TTC549 (cell line): ENCODE data around the gene GBX2.

Source experiments
- FAIRE-seq: peaks from 2 replicates; lab custom pipeline; 2012; peaks lifted over from hg19 to GRCh38; lab: Jason Lieb, UNC

The GBX2 gene

DNA sequence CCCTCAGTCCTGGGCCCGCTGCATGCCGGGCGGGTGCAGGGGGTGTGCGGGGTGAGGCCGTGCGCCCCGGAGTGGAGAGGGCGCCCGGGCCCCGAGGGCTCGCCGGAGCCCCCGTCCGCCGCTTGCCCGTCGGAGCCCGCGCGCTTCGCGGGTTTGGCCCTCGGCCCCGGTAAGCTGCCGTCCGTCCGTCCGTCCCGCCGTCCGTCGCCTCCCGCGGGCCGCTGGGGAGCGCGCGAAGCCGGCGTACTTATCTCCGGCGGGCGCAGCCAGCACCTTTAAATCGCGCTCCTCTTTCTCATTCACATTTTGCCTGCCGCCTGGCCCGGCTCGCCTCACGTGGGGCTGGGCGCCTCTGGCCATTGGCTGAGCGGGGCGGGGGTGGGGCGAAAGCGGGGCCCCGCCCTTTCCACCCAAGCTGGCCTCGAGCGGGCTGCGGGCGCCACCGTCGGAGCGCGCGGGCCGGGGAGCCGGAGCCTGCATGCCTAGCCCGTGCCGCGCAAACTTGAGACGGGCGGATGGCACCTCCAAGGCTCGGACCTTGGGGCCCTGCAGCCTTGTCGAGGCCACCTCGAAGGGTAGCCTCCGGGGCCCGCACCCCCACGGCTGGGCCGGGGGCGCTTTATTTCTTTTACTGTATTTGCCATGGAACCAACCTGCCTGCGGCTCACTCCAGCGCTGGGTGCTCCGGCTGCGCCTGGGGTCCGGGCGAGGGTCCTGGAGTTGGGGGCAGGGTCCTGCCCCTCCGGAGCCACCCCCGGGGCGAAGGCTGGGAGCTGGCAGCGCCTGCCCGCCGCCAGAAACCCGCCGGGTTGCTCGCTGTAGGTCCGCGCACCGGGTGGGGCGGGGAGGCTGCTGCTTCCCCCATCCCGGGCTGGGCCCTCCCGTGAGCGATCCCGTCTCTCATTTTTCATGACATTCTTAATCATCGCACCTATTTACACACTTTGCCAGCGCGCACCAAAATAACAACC lies at the start of gene GBX2:
Gene GBX2 (minus strand): TSS at position 277 of the 971 bp plus-strand sequence. CDS start 415 bp downstream, outside the sequence.
- FAIRE-seq = no peak

DNA sequence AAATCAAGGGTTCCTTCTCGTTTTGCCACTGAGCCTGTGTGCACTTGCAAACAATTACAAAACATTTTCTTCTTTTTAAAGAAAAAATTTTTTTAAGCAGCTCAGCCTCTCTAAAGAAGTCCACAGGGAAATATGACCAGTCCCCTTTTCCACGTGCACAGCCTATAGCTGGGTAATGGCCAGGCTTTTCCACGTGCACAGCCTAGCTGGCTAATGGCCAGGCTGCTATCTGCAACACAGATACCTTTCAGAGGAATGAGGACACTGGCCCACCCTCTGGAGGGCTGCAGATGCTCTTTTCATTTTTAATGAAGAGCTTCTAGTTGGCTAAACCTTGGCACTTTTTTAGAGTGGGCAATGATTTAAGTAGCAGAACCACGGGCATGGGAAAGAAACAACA lies 49.7 kb upstream of the GBX2 start:
- FAIRE-seq = no peak

- no peak for FAIRE-seq
Measured at GRCh38 chr2:236216711-236217110, 48.5 kb upstream of the GBX2 start.

DNA sequence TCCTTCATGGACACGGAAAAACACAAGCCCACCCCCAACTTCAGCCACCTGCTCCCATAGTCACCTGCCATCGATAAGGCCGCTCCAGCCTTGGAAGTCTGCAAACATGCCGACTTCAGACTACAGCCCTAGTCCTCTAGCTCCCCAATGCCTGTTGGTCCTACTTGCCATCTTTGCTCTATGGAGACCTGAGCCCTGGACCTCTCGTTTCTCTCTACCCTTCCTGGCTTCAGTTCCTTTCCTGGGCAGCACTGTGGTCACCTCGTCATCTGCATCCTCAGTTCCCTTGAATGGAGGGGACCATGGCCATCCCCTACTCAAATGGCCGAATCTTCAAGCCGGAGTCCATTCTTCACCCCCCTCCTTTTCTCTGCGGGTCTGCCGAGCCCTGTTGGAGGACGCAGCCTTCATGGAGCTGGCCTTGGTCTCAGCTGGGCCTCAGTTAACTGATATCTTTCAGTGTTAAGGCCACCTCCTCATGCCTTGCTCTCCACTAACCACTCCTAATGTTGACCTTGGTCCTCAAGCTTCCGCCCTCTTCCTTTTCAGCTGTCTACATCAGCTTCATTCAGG lies 47.7 kb upstream of the GBX2 start:
- FAIRE-seq = no peak

DNA sequence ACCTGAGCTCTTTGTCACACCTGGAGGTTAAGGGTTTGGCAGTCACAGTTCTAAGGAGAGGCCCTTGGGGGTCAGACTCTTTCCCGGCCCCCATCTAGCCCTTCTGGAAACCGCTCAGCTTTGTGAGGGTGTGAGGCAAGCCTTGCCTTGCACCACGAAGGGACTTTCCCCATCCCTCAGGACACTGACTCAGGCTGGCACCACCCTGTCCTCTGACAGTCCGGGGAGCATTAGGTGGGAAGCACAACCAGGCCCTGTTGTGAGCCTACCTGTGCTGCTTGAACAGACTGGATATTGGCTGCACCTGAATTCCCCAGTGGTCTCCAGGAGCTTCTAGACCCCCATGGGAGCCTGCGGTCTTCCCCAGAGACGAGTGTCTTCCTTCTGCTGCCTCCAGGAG lies 47.0 kb upstream of the GBX2 start:
- FAIRE-seq = no peak

DNA sequence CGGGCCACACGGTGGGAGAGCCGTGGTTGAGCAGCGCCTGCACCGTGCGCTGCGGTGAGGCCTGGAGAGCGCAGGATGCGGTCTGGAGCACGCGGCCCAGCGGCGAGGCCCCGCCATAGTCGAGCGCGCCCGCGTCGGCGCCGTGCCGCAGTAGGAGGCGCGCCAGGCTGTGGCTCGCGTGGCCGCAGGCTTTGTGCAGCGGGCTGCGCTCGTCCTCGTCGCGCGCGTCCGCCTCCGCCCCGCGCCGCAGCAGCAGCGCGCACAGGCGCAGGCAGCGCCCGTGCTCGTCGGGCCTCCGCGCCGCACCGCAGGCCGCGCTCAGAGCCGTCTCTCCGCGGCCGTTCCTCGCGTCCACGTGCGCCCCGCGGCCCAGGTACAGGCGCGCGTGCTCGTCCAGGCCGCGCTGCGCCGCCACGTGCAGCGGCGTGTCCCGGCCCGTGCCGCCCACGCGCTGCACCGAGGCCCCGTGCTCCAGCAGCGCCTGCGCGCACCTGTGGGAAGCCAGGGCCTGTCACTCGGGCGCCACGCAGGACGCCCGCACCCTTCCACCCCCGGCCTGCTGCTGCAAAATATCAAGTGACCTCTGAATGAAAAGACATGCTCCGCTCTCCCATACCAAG lies 46.3 kb upstream of the GBX2 start:
- no peak for FAIRE-seq

DNA sequence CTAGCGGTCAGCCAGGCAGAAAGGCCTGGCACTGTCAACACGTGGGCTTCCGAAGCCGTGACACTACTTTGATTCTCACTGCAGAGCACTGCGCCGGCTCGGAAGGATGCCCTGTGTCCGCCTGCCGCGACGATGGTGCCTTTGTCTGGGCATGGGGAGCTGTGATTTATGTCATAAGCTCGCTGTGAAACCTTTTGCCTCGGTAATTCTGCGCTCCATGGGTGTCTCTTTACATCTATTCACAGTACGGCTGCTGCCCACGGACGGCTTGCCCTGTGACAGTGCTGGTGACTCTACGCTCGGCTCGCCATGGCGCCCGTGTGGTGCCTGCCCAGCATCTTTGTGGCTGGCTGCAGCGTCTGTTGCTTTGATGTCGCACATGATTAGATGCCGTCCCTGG lies 43.1 kb upstream of the GBX2 start:
- no peak for FAIRE-seq

DNA sequence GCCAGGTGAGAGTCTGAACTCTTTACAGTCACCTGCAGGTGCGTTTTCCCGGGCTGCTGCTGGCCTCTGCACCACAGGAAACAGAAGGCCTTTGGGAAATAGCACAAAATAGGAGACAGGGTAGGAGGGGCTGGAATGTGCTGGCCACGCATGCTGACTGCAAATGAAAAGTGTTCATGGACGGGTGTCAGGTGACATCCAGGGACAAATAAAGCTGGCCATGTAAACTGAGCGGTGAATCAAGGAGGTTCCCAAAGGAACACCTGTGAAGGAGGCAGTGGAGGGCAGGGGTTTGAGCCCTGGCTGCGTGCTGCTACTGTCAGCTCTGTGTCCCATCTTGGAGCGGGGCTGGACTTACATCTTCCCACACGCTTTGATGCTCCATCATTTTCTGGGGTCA lies 42.4 kb upstream of the GBX2 start:
- FAIRE-seq = no peak

- FAIRE-seq = no peak
Measured at GRCh38 chr2:236209996-236210395, 41.8 kb upstream of the GBX2 start.

- FAIRE-seq = no peak
Measured at GRCh38 chr2:236209535-236209934, 41.3 kb upstream of the GBX2 start.

DNA sequence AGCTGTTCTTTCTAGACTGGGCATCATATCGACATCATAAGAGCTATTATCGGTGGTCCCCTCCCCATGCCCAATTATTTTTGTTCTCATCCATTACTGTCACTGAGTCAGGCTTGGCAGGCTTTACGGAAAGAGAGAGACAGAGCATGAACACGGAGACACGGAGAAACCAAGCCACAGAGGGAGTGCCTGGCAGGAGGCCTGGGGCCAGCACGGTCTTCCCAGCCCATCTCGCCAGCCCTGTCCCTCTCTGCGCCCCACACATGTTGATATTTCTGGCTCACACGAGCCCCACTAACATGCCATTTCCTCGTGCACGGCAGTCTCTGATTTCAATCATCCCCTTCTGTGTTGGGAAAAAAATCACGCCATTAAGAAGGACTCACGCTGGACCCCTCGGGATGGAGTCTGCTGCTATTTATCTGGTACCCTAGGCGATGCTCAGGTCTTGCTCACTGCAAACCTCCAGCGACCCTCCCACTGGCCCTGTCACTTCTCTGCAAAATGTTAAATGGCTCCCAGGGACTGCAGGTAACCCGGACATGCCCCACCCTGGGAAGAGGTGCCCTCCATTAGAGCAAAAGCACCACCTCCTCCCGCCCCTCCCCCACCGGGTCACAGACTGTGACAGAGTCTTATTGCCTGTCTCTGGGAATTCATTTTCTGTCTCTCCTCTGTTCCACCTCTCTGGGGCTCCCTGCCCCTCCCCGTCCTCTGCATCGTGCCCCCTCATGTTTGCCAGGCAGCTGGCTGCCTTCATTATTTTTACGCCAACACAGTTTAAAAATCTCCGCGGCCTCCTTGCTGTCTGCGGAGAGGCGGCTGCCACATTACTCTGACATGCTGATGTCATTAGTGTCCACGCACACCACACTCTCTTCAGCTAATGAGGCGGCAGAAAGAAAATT lies 40.1 kb upstream of the GBX2 start:
- FAIRE-seq = no peak

GRCh38 chr2:236207472-236207871 lies 39.3 kb upstream of the GBX2 start:
- FAIRE-seq = no peak

GRCh38 chr2:236205867-236206645 lies 37.9 kb upstream of the GBX2 start:
- no peak for FAIRE-seq

GRCh38 chr2:236204953-236205352 lies 36.8 kb upstream of the GBX2 start:
- FAIRE-seq = no peak

DNA sequence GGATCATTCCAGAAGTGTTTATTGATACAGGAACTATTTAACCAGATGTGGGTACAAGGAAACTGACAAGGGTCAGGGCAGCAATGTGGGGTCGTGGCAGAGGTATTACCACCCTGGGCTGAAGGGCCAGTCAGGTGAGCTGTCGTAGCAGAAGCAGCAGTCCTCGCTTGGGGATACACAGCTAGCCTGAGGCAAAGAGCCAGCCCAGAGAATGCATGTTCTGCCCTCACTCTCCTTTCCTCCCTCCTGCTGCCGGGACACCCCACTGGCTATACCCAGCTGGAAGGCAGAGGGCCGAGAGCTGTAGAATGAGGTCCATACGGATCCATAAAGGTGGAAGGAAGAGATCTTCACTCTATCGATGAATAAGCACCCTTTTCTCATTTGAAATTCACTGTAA lies 32.2 kb upstream of the GBX2 start:
- FAIRE-seq = no peak

- no peak for FAIRE-seq
Measured at GRCh38 chr2:236196366-236196765, 28.2 kb upstream of the GBX2 start.

- FAIRE-seq = no peak
Measured at GRCh38 chr2:236195726-236196125, 27.5 kb upstream of the GBX2 start.

- FAIRE-seq = no peak
Measured at GRCh38 chr2:236194786-236195185, 26.6 kb upstream of the GBX2 start.

DNA sequence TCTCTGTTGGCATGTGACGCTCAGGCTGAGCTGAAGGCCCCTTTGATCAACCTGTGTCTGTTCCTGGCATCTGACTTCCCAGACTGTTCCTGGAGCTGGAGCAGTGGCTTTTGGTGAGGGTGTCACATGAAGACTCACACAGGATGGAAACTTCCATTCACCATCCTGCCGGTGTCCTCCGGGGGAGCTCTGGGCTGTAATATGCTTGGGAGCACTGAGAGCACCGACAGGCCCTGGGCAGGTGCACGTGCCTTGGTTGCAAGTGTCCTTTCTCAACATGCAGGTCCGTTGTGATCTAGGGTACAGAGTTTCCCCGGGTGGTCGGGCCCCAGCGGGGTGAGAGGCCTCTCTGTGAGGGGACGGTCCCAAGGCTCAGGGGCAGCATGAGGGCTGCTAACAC lies 24.8 kb upstream of the GBX2 start:
- FAIRE-seq = no peak

- FAIRE-seq = no peak
Measured at GRCh38 chr2:236190674-236191073, 22.5 kb upstream of the GBX2 start.

- no peak for FAIRE-seq
Measured at GRCh38 chr2:236184701-236185100, 16.5 kb upstream of the GBX2 start.
